ENCODE results near the gene SMPD4. TPM values are rescaled to one million over a fixed set of nuclear protein-coding genes. Genes with fewer than 3 reads are reported as not detected.
A peak's percentile ranks its signal among the peaks of the same experiment; 100 is the strongest.
"Not testable (repeated sequence)": the region's sequence is repeated elsewhere in the genome, so short reads cannot be mapped to it uniquely, and the experiment has no call there.

Gene SMPD4
- polyA plus RNA-seq, 1 donor: 72.8 TPM

DNA sequence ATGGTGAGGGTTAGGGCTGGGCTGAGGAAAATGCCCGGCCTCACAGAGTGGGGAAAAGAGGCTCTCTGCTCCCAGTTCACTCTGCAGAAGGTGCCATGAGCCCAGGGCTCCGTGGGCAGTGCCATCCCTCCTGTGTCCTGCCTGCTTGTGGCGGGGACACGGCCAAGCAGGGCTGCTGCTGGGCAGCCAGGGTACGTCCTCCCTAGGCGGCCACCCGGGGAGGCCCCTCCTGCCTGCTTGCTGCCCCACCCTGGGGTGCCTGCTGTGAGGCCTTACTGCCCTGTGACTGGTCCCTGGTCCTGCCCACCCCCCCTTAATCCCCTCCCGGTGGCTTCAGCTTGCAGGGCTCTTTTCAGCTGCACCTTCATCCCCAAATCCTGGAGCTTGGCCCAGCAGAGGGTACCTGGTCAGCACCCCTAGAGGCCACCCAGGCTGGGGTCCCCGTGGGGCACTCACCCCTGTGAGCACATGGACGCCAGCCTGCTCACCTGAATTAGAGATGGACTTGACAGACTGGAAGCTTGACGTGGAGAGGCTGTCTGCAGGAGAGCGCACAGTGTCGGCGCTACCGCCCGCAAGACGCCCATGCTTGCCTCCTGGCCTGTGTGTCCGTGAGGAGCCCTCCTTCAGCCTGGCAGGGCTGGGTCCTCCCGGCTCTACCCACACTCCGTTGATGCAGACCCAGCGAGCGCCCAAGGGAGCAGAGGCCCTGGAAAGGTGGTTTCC, 39.6 kb downstream of the SMPD4 start:
- not testable (repeated sequence) for DNase-seq

DNA sequence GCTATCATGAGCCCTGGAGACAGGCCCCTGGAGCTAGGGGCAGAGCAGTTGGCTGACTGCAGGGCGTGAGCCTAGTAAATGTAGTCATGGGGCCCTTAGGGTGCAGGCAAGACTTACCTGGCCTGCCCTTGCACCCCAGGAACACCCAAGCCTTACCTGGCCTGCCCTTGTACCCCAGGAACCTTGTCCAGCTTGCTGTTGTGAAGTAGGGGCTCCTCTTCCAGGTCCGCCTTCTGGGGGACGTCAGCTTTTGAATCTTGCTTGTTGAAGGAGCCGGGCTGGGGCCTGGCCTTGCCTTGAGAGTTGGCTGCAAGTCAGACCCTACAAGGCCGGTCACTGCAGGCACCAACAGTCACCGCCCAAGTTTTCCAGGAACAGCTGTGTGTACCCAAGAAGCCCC, 40.4 kb downstream of the SMPD4 start:
- DNase-seq: not testable (repeated sequence)

DNA sequence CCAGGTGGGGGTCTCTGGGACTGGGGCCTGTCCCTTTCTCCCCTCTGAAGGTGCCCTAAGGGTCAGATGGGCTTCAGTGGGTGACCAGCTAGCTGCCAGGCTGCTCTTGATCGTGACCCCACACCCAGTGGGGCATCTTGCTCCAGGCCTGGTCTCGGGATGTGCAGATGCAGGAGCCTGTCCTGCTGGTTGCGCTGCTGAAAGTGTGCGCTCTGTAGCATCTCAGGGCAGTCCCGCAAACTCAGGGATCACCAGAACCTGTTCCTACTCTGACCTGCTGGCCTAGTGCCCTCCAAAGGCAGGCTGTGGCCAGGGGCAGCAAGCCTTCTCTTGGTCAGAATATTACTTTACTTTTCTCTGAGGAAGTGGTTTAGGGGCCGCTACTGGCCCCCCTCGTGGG, 40.9 kb downstream of the SMPD4 start:
- not testable (repeated sequence) for DNase-seq

DNA sequence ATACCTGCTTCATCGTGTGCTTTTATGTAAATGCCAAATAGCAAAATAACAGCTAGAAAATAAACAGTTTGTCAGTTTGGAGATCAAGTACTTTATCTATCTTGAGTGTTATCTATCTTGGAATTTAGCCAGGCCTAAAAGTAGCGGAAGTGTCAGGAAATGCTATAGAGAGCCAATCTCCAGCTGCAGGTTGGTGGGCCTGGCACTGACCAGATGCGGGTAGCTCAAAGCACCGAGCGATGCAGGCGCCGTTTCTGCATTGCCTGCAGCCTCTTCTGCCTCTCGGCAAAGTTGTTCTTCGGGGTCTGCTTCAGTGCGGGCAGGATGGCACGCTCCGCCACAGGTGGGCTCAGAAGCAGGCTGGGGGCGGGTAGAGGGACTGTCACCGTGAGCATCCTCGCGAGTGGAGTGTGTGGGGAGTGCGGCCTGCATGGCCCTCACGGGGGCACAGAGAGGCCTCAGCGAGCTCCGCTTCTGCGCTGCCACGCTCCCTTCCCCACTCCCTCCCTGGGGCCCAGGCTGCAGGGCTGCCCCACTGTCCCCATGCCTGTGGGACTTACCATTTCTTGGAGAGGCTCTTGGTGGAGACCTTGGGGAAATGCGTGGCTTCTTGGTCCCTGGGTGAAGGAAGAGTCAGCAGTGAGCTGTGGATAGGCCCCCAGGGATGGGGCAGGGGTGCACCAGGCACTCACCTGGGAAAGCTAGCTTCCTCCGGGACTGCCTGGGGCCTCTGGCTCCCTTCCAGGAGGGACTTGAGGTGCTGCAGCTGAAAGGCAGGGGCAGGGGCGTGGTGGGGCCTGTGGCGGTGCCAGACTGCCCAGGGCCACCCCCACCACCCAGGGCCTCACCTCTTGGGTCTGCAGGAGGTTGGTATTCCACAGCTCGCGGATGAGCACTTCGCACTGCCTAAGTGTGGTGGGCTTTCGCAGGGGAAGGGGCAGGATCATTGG, 41.8 kb downstream of the SMPD4 start:
- DNase-seq: not testable (repeated sequence)

DNA sequence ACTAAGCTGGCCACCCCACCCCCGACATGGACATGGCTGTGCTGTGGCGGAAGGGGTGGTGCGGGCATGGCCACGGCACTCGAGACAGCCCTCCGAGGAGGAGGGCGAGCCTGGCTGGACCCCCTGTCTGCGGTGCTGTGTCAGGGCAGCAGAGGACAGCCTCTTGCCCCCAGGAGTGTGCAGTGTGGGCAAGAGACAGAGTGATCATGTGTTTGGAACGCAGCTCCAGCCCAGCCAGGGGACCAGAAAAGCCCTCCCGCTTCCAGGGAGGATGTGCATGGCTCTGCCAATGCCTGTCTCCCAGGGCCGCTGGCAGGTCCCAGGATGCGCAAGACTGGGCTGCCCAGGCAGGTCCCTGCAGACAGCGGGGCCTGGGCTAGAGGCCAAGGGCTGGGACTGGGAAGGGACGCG, 42.6 kb downstream of the SMPD4 start:
- not testable (repeated sequence) for DNase-seq

DNA sequence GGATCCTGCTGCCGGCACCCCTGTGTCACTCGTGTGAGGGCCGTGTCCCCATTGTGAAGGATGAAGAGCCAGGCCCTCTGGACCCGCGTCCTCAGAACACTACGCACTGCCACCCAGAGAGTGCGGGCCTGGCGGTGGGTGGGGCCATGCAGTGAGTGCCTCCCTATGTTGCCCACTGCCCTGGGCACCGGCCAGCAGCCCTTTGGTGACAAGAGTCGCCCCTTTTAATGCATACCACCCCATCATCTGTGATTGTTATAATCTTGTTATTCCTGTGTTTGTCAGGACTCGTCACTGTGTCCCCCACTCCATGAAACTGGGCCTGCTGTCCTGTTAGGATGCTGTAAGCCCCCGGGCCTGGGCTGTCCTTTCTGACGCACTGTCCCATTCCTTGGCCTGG, 43.1 kb downstream of the SMPD4 start:
- not testable (repeated sequence) for DNase-seq

DNA sequence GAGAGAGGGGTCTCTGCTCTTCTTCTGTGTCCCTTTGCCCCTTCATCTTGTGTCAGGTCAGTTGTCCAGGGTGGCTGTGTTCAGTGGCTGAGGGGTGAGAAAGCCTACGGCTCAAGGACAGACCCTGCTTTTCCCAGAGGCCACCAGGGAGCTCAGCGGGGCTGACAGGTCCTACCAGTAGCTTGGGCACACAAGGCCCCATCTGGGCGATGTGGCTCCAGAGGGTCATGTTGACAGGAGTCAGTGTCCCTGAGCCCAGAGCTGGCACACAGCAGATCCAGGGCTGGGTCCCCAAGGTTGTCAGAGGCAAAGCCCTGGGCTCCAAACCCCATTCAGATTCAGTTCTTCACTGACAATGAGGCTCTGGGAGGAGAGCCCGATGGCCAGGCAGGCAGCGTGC, 44.3 kb downstream of the SMPD4 start:
- DNase-seq: not testable (repeated sequence)

DNA sequence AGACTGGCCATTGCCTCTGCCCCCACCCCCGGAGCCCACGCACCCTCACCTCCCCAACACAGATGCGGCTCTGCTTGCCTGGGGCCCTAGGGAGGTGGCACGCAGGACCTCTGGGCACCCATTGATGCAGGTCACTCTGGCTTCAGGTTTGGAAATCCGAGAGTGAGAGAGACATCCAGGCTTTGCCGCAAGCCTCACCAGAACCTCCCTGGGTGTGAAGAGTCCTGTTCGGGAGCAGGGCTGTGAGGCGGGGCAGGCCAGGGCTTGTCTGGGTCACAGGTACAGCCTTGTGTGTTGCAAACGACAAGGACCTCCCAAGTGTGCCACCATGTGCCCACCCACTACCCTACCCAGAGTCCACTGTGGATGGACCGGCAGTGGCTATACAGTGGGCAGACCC, 44.9 kb downstream of the SMPD4 start:
- not testable (repeated sequence) for DNase-seq

DNA sequence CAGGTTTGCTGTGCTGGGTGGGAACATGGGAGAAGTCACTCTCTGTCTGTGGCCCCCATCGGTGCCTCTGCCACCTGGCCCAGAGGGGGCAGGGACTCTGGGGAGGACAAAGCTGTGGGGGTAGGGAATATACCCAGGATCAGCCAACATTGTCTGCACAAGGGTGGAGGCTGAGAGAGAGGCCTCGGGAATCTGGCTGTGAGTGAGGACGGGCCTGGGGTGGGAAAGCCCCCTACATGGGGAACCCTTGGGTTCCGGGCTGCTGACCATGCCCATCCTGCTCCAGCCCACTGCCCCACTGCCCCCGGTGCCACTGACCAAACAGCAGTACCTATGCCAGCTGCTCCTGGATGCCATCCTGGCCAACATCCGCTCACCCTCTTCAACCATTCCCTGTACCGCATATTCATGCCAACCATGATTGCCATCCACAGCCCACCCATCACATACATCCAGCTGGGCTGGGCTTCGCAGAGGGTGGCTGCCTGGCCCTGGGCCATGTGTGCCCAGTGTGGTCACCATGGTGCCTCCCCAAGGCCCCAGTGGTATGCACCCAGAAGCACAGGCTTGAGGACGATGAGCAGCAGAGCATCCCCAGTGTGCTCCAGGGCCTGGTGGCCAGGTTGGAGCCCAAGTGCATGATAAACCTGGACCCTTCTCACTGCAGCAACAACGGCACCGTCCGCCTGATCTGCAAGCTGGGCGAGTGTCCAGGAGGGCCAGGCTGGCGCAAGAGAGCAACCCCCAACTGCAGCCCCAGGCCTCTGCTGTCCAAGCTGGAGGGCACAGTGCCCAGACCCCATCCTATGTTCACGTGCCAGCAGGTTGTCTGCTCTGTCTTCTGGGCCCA, 45.5 kb downstream of the SMPD4 start:
- no peak for DNase-seq

DNA sequence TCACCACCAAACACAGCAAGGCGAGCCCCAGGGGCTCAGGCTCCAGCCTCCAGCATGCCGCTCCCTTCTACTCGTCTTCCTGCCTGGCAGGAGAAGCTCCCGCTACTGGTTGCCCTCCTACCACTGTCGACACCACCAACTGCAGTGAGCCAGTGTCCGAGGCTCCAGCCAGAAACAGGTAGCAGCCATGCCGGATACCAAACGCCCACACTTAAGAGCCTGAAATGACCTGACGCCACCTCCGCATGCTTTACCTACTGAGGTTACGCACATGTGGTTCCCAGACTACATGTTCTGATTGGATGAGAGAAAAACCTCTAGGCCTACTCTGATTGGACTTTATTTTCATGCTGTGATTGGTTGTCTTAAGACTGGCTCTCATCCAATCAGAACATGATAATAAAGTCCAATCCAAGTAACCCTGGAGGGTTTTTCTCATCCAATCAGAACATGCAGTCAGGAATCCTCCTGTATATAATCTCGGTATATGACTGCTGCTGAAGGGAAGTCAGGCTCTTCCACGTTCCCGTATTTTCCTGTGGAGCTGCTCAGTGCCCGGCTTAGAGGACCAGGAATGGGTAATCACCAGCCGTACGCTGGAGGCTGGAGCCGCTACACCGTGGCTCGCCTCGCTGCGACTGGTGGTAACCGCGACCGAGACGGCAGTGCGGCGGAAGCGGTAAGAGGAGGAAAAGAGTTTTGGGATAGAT, 52.1 kb downstream of the SMPD4 start, which contains the start of gene POTEF:
Gene POTEF (minus strand): TSS at position 103 of the 710 bp plus-strand sequence. CDS start 8,707 bp downstream, outside the sequence.
- DNase-seq: not testable (repeated sequence)

DNA sequence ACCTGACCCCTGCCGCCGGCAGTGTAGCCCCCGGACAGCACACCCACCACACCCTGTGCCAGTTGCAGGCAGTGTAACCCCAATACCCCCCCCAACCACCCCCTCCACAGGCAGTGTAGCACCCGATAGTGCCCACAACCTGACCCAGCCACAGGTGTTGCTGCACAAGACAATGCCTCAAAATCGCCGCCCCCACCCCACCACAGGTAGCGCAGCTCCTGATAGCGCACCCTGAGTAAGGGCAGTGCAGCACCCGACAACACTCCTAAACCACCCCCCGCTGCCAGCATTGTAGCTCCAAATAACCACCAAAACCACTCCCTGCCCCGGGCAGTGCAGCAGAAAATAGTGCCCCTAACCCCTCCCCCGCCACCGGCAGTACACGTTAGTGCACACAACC, 52.9 kb downstream of the SMPD4 start:
- DNase-seq: not testable (repeated sequence)

DNA sequence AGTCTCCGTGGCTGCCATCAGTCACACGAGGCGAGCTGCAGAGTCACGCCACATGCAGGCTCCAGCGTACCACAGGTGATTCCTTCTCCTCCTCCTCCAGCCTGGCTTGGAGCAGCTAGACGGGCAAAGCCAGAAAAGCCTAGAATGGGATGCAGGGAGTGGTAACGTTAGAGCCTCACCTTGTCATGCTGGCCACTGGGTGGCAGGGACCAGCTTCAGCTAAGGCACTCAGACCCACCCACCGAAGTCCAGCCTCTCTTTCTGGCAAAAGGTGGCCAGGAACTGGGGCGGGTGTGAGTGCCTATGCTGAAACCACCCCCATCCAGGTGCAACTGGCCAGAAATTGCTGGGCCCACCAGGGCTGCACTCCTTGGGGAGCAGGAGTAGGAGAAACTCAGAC, 53.7 kb downstream of the SMPD4 start:
- not testable (repeated sequence) for DNase-seq

DNA sequence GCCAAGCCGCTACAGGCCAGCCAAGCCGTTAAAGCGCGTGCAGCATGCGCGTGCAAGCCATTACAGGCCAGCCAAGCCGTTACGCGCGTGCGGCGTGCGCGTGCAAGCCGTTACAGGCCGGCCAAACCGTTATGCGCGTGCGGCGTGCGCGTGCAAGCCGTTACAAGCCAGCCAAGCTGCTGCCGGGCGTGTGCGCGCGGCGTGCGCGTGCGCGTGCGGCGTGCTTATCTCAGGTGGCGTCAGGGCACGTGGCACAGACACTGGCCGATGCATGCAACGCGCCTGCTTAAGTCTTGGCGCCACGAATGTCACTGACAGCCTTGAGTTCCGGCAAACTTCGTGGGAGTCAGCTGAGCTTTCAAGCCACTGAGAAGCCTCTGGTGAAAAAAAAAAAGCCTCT, 60.5 kb downstream of the SMPD4 start:
- DNase-seq: not testable (repeated sequence)

DNA sequence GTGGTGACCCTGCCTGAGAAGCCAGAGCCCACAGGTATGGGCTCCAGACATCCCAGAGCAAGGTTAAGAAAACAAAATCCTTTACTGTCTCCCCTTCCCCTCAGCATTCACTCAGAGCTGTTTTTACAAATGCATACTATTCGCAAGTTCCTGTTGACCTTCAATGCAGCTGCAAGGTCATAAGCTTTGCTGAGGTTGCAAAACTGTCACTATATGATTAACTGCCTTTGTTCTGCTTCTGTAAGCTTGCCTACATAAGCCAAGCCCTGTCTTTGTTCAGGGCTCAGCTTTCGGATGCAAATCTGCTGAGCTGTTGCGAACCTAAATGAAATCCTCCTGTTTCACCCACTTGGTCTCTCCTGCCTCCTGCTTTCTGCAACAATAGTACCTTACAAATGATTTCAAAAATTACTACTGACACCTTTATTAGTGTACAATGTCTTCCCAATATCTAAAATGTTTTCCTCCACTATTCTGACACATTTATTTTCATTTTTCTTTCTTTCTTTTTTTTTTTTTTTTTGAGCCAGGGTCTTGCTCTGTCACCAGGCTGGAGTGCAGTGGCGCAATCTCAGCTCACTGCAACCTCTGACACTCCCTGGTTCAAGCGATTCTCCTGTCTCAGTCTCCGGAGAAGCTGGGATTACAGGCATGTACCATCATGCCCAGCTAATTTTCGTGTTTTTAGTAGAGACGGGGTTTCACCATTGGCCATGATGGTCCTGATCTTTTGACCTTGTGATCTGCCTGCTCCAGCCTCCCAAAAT, 78.6 kb downstream of the SMPD4 start:
- DNase-seq: peak; percentile 1

Other genes starting within 250 kb of the SMPD4 start
- 0.75 TPM for gene RAB6C, start 201.9 kb downstream of the SMPD4 start, polyA plus RNA-seq (ENCODE audit: insufficient read length)
- gene POTEF, start 52.4 kb downstream of the SMPD4 start, polyA plus RNA-seq (ENCODE audit: insufficient read length): 0.13 TPM
- 14.4 TPM for gene CCDC74B, start 36.5 kb downstream of the SMPD4 start, polyA plus RNA-seq (ENCODE audit: insufficient read length)
- gene MZT2B, start 660 bp upstream of the SMPD4 start, polyA plus RNA-seq (ENCODE audit: insufficient read length): 62.2 TPM
- gene TUBA3E, start 16.8 kb upstream of the SMPD4 start, polyA plus RNA-seq (ENCODE audit: insufficient read length): 0.18 TPM
- 33.0 TPM for gene IMP4, start 161.3 kb upstream of the SMPD4 start, polyA plus RNA-seq (ENCODE audit: insufficient read length)
- 41.1 TPM for gene PTPN18, start 174.5 kb upstream of the SMPD4 start, polyA plus RNA-seq (ENCODE audit: insufficient read length)

Measured in left kidney (tissue), 2 donors.